Kidney (tissue), 14 donors: ENCODE measurements around the gene RHOG. TPM values are rescaled to one million over a fixed set of nuclear protein-coding genes. Genes with fewer than 3 reads are reported as not detected.

ENCODE experiments used
- DNase-seq, 5 donors: peaks; one replicate each; pipeline ENCODE4 v3.0.0-alpha.2; 2013 to 2020
- FAIRE-seq: peaks from 2 replicates; lab custom pipeline; 2012; peaks lifted over from hg19 to GRCh38; lab: Jason Lieb, UNC
- H3K27ac ChIP-seq, 2 donors: one replicate each; pipeline ENCODE4 v1.7.0; 2013; ENCODE audit warnings: low read depth in 2 of 2, low read length in 2 of 2, inconsistent platforms in 1 of 2
- H3K27me3 ChIP-seq: one replicate; pipeline ENCODE4 v1.7.1; 2013; ENCODE audit warnings: low read length, inconsistent platforms; ENCODE audit not compliant: control insufficient read depth, insufficient read depth
- H3K36me3 ChIP-seq, 3 donors: one replicate each; pipeline versions ENCODE4 v1.7.0 to v1.7.1; 2013; ENCODE audit warnings: low read length in 3 of 3, control low read depth in 1 of 3, inconsistent platforms in 1 of 3; ENCODE audit not compliant: insufficient read depth in 3 of 3, control insufficient read depth in 2 of 3
- H3K4me1 ChIP-seq, 3 donors: one replicate each; pipeline versions ENCODE4 v1.7.0 to v1.7.1; 2013; ENCODE audit warnings: low read length in 3 of 3, inconsistent platforms in 1 of 3, low read depth in 1 of 3; ENCODE audit not compliant: control insufficient read depth in 2 of 3, insufficient read depth in 2 of 3
- H3K4me3 ChIP-seq, 3 donors: one replicate each; pipeline versions ENCODE4 v1.7.0 to v1.8.1; 2013; ENCODE audit warnings: low read length in 3 of 3, control low read depth in 1 of 3, inconsistent platforms in 1 of 3
- H3K9ac ChIP-seq, 3 donors: one replicate each; pipeline versions ENCODE4 v1.7.0 to v1.7.1; 2013; ENCODE audit warnings: low read length in 3 of 3, control low read depth in 1 of 3, inconsistent platforms in 1 of 3
- H3K9me3 ChIP-seq, 3 donors: one replicate each; pipeline versions ENCODE4 v1.7.0 to v1.7.1; 2013; ENCODE audit warnings: low read length in 3 of 3, control low read depth in 1 of 3, inconsistent platforms in 1 of 3; ENCODE audit not compliant: control insufficient read depth in 2 of 3, insufficient read depth in 1 of 3
- CTCF ChIP-seq: IDR thresholded peaks from 3 replicates; pipeline ENCODE4 v1.5.1; 2012; ENCODE audit warnings: mild to moderate bottlenecking, moderate library complexity, borderline replicate concordance; ENCODE audit not compliant: insufficient read depth; ENCODE audit errors: extremely low read depth
- intact Hi-C: fragments of 100-400 bp; cut with DNase I; formaldehyde crosslinking; loops from one replicate; pipeline ENCODE4 v1.11.1; 2022
- polyA plus RNA-seq: library from polyadenylated mRNA; stranded (reverse); fragments of 350-450 nt; fragmentation: Illumina TruSeq; extraction: RNeasy Lipid Tissue Mini Kit (QIAGEN cat#74804); gene quantifications from one replicate; pipeline ENCODE4 v1.2.3, GENCODE V29; 2014; ENCODE audit warnings: low read depth, low replicate concordance; ENCODE audit not compliant: insufficient read depth
- total RNA-seq: library from RNA; stranded (reverse); fragmentation: NEBNext Ultra II Directional; extraction: Animal tissue kit (Norgen Biotek cat#: 25700); gene quantifications from one replicate; pipeline ENCODE4 v1.2.1, GENCODE V29; 2021
- donor health status: control.
- donor health status: control.
- donor health status: control.
- donor health status: control.
- donor health status: control.
- donor health status: DM: yes; HTN: yes; CAD: no.
- donor health status: Normal renal cell carcinoma (clear cell type).

RHOG gene
- total and polyA plus RNA-seq, 2 donors from 2014 or later, result 43.1 to 56.0 TPM

- DNase-seq (peak in 3 of 5 donors; percentile 62 to 81 (median 70)), FAIRE-seq (no peak)
- Histone ChIP-seq H3K9me3 (no peaks in the 10 kb centered on the region), H3K4me3 (peak overlapping the region; percentile 87 to 97 (median 90)), H3K4me1 (peaks cover 0 to 8% (median 3%) of the 10 kb centered on the region in 3 donors), H3K36me3 (no peaks in the 10 kb centered on the region), H3K27ac (no peak overlapping the region), H3K27me3 (no peaks in the 10 kb centered on the region), H3K9ac (peak overlapping the region; percentile 33 to 94 (median 55))
- intact Hi-C loops, result no loop called here
- peak; percentile 62 for TF ChIP-seq CTCF
Measured at GRCh38 chr11:3808861-3809623, 31.7 kb downstream of the RHOG start.

GRCh38 chr11:3807909-3808860 lies 32.6 kb downstream of the RHOG start, which contains the start of gene PGAP2:
TSS of gene PGAP2 (plus strand) at chr11:3808560. CDS start at chr11:3811260, 2,700 bp downstream.
- H3K9ac ChIP-seq, result peak within 1 kb of the TSS; percentile 64 to 94 (median 78)
- H3K36me3 ChIP-seq, result no peaks in the 10 kb centered on the region
- intact Hi-C loops, result no loop called here
- no peaks in the 10 kb centered on the region for H3K27me3 ChIP-seq
- H3K9me3 ChIP-seq, result no peaks in the 10 kb centered on the region
- FAIRE-seq (no peak), DNase-seq (peak; percentile 81 to 90 (median 88))
- peaks cover 0 to 8% (median 3%) of the 10 kb centered on the region in 3 donors for H3K4me1 ChIP-seq
- H3K27ac ChIP-seq, result peak within 1 kb of the TSS; percentile 11 to 55
- TF ChIP-seq CTCF, result peak; percentile 64
- peak within 1 kb of the TSS; percentile 87 to 97 (median 90) for H3K4me3 ChIP-seq

GRCh38 chr11:3803726-3804495 lies 36.8 kb downstream of the RHOG start:
- Histone ChIP-seq H3K9me3 (no peaks in the 10 kb centered on the region), H3K27me3 (no peaks in the 10 kb centered on the region), H3K27ac (no peak overlapping the region), H3K9ac (no peak overlapping the region), H3K36me3 (no peaks in the 10 kb centered on the region), H3K4me3 (no peak overlapping the region), H3K4me1 (peaks cover 0 to 4% (median 1%) of the 10 kb centered on the region in 3 donors)
- FAIRE-seq (no peak), DNase-seq (peak in 1 of 5 donors; percentile 14)
- no peak for TF ChIP-seq CTCF
- intact Hi-C loops, result no loop called here
